K562 (cell line): ENCODE data around the gene YPEL2. TPM values are rescaled to one million over a fixed set of nuclear protein-coding genes. Genes with fewer than 3 reads are reported as not detected.

Source experiments
- ATAC-seq: fragments of 200-7000 bp; cut with Tn5 transposase; 3 replicates; pipeline ENCODE4 v1.9.1; 2020; ENCODE audit warnings: moderate library complexity
- BruUV-seq: library from RNA; stranded (reverse); fragments of 400-500 nt; replicated peaks from 2 replicates; lab custom pipeline; 2021; lab: Mats Ljungman, UMichigan
- CTCF ChIA-PET: fragments of 300-600 bp; formaldehyde crosslinking; extraction: SDS; loops from one replicate; lab custom pipeline; 2021; ENCODE audit warnings: low intra/inter-chr PET ratio; lab: Yijun Ruan, JAX
- POLR2A ChIA-PET: fragments of 300-600, 350-650 bp; sonication (Branson Sonifier 250); formaldehyde crosslinking; extraction: SDS; loops from one replicate; lab custom pipeline; 2021; ENCODE audit warnings: antibody characterized with exemption, inconsistent platforms; lab: Yijun Ruan, JAX
- DNase-seq, 4 experiments: peaks; one replicate each; pipeline versions ENCODE4 v3.0.0 to v3.0.0-alpha.2; 2011 to 2018; ENCODE audit warnings: low spot score in 3 of 4, mixed read lengths in 3 of 4; ENCODE audit errors: extremely low read depth in 1 of 4
- FAIRE-seq: peaks from 2 replicates; lab custom pipeline; 2011; peaks lifted over from hg19 to GRCh38; lab: Jason Lieb, UNC
- H2AFZ ChIP-seq: 2 replicates; pipeline ENCODE4 v1.6.0; 2011; ENCODE audit warnings: low read depth, low read length, control low read depth, inconsistent platforms
- H3K27ac ChIP-seq: fragments of 200-600 bp; 3 replicates; pipeline ENCODE4 v1.8.0; 2011; ENCODE audit warnings: low read depth, mild to moderate bottlenecking, control low read depth, inconsistent platforms, low read length, moderate library complexity, mixed read lengths; ENCODE audit errors: extremely low read depth
- H3K27me3 ChIP-seq, 2 experiments: fragments of 300-600 bp in 1 of 2; 2 replicates in 1 of 2; 3 replicates in 1 of 2; pipeline versions ENCODE4 v1.6.0 to v1.8.0; 2011; ENCODE audit warnings: inconsistent platforms in 2 of 2, low read length in 2 of 2, mild to moderate bottlenecking in 1 of 2, mixed read lengths in 1 of 2, moderate library complexity in 1 of 2; ENCODE audit not compliant: control insufficient read depth in 2 of 2, insufficient read depth in 2 of 2
- H3K36me3 ChIP-seq: fragments of 300-600 bp; 3 replicates; pipeline ENCODE4 v1.8.0; 2011; ENCODE audit warnings: mild to moderate bottlenecking, low read length, inconsistent platforms; ENCODE audit not compliant: control insufficient read depth, insufficient read depth
- H3K4me1 ChIP-seq, 2 experiments: fragments of 200-600 bp in 1 of 2; replicated peaks in 1 of 2; 2 replicates in 1 of 2; 3 replicates in 1 of 2; pipeline versions ENCODE4 v1.5.1 to v1.8.0; 2011; ENCODE audit warnings: inconsistent platforms in 2 of 2, low read length in 2 of 2, mild to moderate bottlenecking in 1 of 2, mixed read lengths in 1 of 2, moderate library complexity in 1 of 2; ENCODE audit not compliant: control insufficient read depth in 2 of 2, insufficient read depth in 2 of 2
- H3K4me2 ChIP-seq: 2 replicates; pipeline ENCODE4 v1.6.1; 2011; ENCODE audit warnings: low read length, control low read depth, inconsistent platforms, mixed read lengths; ENCODE audit not compliant: insufficient read depth
- H3K4me3 ChIP-seq: fragments of 200-600 bp; sonication (generic), shearing (Covaris generic); 2 replicates; pipeline ENCODE4 v1.5.1; 2016; ENCODE audit warnings: control low read depth, inconsistent platforms
- H3K79me2 ChIP-seq: fragments of 200-600 bp; 3 replicates; pipeline ENCODE4 v1.8.0; 2011; ENCODE audit warnings: low read length, inconsistent platforms; ENCODE audit not compliant: control insufficient read depth, insufficient read depth
- H3K9ac ChIP-seq, 2 experiments: 2 replicates each; pipeline versions ENCODE4 v1.6.0 to v1.6.1; 2011; ENCODE audit warnings: low read depth in 2 of 2, low read length in 2 of 2, control low read depth in 1 of 2, inconsistent platforms in 1 of 2, mild to moderate bottlenecking in 1 of 2, mixed read lengths in 1 of 2; ENCODE audit not compliant: insufficient read depth in 1 of 2
- H3K9me1 ChIP-seq: one replicate; pipeline ENCODE4 v1.6.0; 2011; ENCODE audit warnings: inconsistent platforms, mild to moderate bottlenecking, low read length, moderate library complexity; ENCODE audit not compliant: control insufficient read depth, insufficient read depth
- H3K9me3 ChIP-seq: replicated peaks from 2 replicates; pipeline ENCODE4 v1.5.1; 2011; ENCODE audit warnings: low read depth, low read length, inconsistent platforms; ENCODE audit not compliant: control insufficient read depth, insufficient read depth
- H4K20me1 ChIP-seq: replicated peaks from 2 replicates; pipeline ENCODE4 v1.6.1; 2011; ENCODE audit warnings: low read length, inconsistent platforms, mixed read lengths; ENCODE audit not compliant: control insufficient read depth, insufficient read depth
- CHCHD3 ChIP-seq: fragments of 250-450 bp; sonication (Bioruptor Pico); IDR thresholded peaks from 2 replicates; pipeline ENCODE4 v2.1.2; 2022; ENCODE audit warnings: mild to moderate bottlenecking
- PCBP1 ChIP-seq: fragments of 200-400 bp; formaldehyde crosslinking; IDR thresholded peaks from 2 replicates; pipeline ENCODE4 v1.6.1; 2018; ENCODE audit warnings: mild to moderate bottlenecking, low read depth, low read length; ENCODE audit not compliant: poor library complexity, severe bottlenecking
- ZNF551 ChIP-seq: fragments of 250-450 bp; sonication (Bioruptor Pico); IDR thresholded peaks from 2 replicates; pipeline ENCODE4 v1.5.0; 2021; ENCODE audit warnings: mild to moderate bottlenecking, moderate library complexity
- ZNF57 ChIP-seq: fragments of 450-650 bp; formaldehyde crosslinking; IDR thresholded peaks from 2 replicates; pipeline ENCODE4 v1.4.0; 2020; ENCODE audit warnings: mild to moderate bottlenecking, moderate library complexity
- ZNF79 ChIP-seq: fragments of 250-450 bp; sonication (Bioruptor Pico); IDR thresholded peaks from 2 replicates; pipeline ENCODE4 v1.4.0; 2020; ENCODE audit warnings: low read depth, mild to moderate bottlenecking, moderate library complexity
- WGBS: fragments of 100-300 bp; shearing (Covaris generic); methylation state at CpG from one replicate; pipeline ENCODE4 v1.1.6; 2016; ENCODE audit warnings: low coverage, mixed read lengths; ENCODE audit not compliant: insufficient coverage; ENCODE audit errors: missing lambda C conversion rate; 5-methylcytosine and 5-hydroxymethylcytosine counted together
- in situ Hi-C: fragments of 300-500 bp; cut with MboI; formaldehyde crosslinking; loops from 4 replicates; pipeline ENCODE4 v1.15.0; 2018; ENCODE audit warnings: inconsistent platforms, mixed read lengths
- intact Hi-C: fragments of 100-400 bp; cut with micrococcal nuclease; formaldehyde crosslinking; loops from 2 replicates; pipeline ENCODE4 v1.14.2; 2022
- polyA plus RNA-seq, 8 experiments: library from polyadenylated mRNA; depleted of rRNA in 4 of 8; stranded (reverse) in 5 of 8; unstranded in 3 of 8; fragments of >200 nt; fragmentation: Nextera tagmentation in 2 of 8; fragmentation: Illumina TruSeq in 1 of 8; extraction: Ambion mirVana in 2 of 8; extraction: Trizol in 1 of 8; gene quantifications; 2 replicates each; pipeline versions ENCODE4 v1.2.1 to v1.2.3, GENCODE V29; 2011 to 2014; ENCODE audit warnings: inconsistent platforms in 1 of 8, missing spikeins in 1 of 8
- total RNA-seq, 7 experiments: library from RNA; depleted of rRNA in 6 of 7; stranded (reverse); fragments of >200 nt in 6 of 7; fragmentation: Illumina TruSeq in 2 of 7; extraction: Trizol in 2 of 7; gene quantifications; 2 replicates each; pipeline versions ENCODE4 v1.2.1 to v1.2.3, GENCODE V29; 2011 to 2021; ENCODE audit warnings: low replicate concordance in 1 of 7
- TF ChIP-seq, protein P1 (sequence below): sonication (generic); formaldehyde crosslinking; IDR thresholded peaks from 2 replicates; pipeline ENCODE4 v1.8.0; 2022; ENCODE audit warnings: mild to moderate bottlenecking, missing genetic modification reagents, borderline replicate concordance
- TF ChIP-seq, protein P2 (sequence below), 2 experiments: fragments of 200-800 bp in 1 of 2; sonication (Bioruptor generic) in 1 of 2; sonication (generic) in 1 of 2; formaldehyde crosslinking in 1 of 2; IDR thresholded peaks in 1 of 2; conservative IDR thresholded peaks in 1 of 2; 2 replicates each; pipeline versions ENCODE4 v1.5.0 to v1.6.1; 2016 to 2020; ENCODE audit warnings: missing compliant biosample characterization in 1 of 2, missing genetic modification characterization in 1 of 2, missing genetic modification reagents in 1 of 2
- TF ChIP-seq, protein P3 (sequence below): sonication (generic); formaldehyde crosslinking; IDR thresholded peaks from 2 replicates; pipeline ENCODE4 v1.8.0; 2023; ENCODE audit warnings: missing genetic modification reagents, mild to moderate bottlenecking, borderline replicate concordance

YPEL2 gene
- total and polyA plus RNA-seq, 9 of the 15 experiments (the other 6 are each of a cell fraction or from before 2014, with no cell fraction given), result 0.11 to 2.4 (median 0.47) TPM

DNA sequence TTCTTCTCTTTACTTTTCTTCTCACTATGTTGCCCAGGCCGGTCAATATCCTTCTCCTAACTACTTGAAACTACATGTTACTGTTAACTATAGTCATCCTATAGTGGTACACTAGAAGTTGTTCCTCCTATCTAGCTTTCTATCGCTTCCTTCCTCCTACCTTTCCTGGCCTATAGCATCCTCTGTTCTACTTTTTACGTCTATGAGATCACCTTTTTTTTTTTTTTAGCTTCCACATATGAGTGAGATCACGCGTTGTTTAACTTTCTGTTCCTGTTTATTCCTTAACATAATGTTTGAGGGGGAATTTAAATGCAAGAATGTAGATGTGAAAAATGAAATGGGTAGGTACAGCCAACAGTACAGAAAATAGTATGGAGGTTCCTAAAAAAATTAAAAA, 30.5 kb upstream of the YPEL2 start:
- ChIA-PET POLR2A (interaction anchor here (1.1 kb wide), 1 partner anchor 19 kb away, joined by 3 read pairs; no protein-coding TSS in a partner anchor), CTCF (no interaction called here)
- no peaks in the 10 kb centered on the region for H4K20me1 ChIP-seq
- intact Hi-C loops (no loop called here), in situ Hi-C loops (loop anchor here (10.0 kb wide), 1 partner anchor 344 kb away; no protein-coding TSS in a partner anchor)
- BruUV-seq, result no TSS peak
- H3K9me3 ChIP-seq, result no peaks in the 10 kb centered on the region
- H3K27ac ChIP-seq, result no peak overlapping the region
- no peak overlapping the region for H3K4me2 ChIP-seq
- no peaks in the 10 kb centered on the region for H3K9me1 ChIP-seq
- no peak overlapping the region for H3K4me3 ChIP-seq
- 85% methylated on average over 5 of the region's 5 CpGs for WGBS
- FAIRE-seq (no peak), DNase-seq (no peak), ATAC-seq (no peak)
- H3K27me3 ChIP-seq, result no peaks in the 10 kb centered on the region
- H3K36me3 ChIP-seq, result no peaks in the 10 kb centered on the region
- H3K79me2 ChIP-seq, result no peaks in the 10 kb centered on the region
- peaks cover 13 to 14% of the 10 kb centered on the region in 2 experiments; a peak in 4 of 5 replicates for H3K4me1 ChIP-seq
- no peak overlapping the region for H3K9ac ChIP-seq
- TF ChIP-seq ZNF79 (no peak), PCBP1 (no peak), CHCHD3 (no peak), ZNF57 (no peak), ZNF551 (CRISPR knock-in tag) (no peak)
- TF ChIP-seq, protein P1, sequence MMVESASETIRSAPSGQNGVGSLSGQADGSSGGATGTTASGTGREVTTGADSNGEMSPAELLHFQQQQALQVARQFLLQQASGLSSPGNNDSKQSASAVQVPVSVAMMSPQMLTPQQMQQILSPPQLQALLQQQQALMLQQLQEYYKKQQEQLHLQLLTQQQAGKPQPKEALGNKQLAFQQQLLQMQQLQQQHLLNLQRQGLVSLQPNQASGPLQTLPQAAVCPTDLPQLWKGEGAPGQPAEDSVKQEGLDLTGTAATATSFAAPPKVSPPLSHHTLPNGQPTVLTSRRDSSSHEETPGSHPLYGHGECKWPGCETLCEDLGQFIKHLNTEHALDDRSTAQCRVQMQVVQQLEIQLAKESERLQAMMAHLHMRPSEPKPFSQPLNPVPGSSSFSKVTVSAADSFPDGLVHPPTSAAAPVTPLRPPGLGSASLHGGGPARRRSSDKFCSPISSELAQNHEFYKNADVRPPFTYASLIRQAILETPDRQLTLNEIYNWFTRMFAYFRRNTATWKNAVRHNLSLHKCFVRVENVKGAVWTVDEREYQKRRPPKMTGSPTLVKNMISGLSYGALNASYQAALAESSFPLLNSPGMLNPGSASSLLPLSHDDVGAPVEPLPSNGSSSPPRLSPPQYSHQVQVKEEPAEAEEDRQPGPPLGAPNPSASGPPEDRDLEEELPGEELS (CRISPR knock-in tag), result no peak
- TF ChIP-seq, protein P2, sequence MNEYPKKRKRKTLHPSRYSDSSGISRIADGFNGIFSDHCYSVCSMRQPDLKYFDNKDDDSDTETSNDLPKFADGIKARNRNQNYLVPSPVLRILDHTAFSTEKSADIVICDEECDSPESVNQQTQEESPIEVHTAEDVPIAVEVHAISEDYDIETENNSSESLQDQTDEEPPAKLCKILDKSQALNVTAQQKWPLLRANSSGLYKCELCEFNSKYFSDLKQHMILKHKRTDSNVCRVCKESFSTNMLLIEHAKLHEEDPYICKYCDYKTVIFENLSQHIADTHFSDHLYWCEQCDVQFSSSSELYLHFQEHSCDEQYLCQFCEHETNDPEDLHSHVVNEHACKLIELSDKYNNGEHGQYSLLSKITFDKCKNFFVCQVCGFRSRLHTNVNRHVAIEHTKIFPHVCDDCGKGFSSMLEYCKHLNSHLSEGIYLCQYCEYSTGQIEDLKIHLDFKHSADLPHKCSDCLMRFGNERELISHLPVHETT (CRISPR knock-in tag; conservative IDR thresholded peaks at IDR 0.05 in 1 of 2, IDR thresholded peaks at IDR 0.05 in 1 of 2), result no peak
- TF ChIP-seq, protein P3, sequence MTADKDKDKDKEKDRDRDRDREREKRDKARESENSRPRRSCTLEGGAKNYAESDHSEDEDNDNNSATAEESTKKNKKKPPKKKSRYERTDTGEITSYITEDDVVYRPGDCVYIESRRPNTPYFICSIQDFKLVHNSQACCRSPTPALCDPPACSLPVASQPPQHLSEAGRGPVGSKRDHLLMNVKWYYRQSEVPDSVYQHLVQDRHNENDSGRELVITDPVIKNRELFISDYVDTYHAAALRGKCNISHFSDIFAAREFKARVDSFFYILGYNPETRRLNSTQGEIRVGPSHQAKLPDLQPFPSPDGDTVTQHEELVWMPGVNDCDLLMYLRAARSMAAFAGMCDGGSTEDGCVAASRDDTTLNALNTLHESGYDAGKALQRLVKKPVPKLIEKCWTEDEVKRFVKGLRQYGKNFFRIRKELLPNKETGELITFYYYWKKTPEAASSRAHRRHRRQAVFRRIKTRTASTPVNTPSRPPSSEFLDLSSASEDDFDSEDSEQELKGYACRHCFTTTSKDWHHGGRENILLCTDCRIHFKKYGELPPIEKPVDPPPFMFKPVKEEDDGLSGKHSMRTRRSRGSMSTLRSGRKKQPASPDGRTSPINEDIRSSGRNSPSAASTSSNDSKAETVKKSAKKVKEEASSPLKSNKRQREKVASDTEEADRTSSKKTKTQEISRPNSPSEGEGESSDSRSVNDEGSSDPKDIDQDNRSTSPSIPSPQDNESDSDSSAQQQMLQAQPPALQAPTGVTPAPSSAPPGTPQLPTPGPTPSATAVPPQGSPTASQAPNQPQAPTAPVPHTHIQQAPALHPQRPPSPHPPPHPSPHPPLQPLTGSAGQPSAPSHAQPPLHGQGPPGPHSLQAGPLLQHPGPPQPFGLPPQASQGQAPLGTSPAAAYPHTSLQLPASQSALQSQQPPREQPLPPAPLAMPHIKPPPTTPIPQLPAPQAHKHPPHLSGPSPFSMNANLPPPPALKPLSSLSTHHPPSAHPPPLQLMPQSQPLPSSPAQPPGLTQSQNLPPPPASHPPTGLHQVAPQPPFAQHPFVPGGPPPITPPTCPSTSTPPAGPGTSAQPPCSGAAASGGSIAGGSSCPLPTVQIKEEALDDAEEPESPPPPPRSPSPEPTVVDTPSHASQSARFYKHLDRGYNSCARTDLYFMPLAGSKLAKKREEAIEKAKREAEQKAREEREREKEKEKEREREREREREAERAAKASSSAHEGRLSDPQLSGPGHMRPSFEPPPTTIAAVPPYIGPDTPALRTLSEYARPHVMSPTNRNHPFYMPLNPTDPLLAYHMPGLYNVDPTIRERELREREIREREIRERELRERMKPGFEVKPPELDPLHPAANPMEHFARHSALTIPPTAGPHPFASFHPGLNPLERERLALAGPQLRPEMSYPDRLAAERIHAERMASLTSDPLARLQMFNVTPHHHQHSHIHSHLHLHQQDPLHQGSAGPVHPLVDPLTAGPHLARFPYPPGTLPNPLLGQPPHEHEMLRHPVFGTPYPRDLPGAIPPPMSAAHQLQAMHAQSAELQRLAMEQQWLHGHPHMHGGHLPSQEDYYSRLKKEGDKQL (CRISPR knock-in tag), result no peak
- TF ChIP-seq, all 486 proteins: peak for 0
- H2AFZ ChIP-seq, result no peak overlapping the region
